ENCODE results near the gene RUFY3. TPM values are rescaled to one million over a fixed set of nuclear protein-coding genes. Genes with fewer than 3 reads are reported as not detected.

The RUFY3 gene
- total and polyA plus RNA-seq, 9 of the 15 experiments (the other 6 are each of a cell fraction or from before 2014, with no cell fraction given) = 4.2 to 31.1 (median 21.5) TPM

DNA sequence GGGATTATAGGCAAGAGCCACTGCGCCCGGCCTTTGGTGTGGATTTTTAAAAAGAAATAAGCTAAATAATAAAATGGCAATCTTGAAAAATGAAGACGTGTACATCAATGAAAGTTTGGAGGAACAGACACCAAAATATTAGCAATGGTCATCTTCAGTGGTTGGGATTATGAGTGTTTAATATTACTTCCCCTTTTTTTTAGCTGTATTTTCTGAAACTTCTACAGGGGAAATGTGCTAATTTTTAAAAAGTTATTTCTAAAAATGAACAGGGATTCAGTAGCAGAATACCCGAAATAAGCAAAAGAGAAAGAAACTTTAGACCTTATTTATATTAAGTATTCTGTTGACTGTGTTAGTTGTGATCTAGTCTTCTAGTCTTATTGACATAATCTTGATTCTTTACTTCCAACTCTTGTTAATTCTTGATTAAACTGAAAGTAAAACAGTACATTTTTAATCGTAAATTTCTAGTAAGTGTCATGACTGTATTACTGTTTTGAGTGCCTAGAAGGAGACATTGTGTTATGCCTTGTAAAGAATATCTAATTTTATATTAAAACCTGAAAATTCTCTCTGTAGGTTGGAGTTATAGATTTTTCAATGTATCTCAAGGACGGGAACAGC, 51.3 kb downstream of the RUFY3 start:
- H3K27ac ChIP-seq (ENCODE audit: extremely low read depth, low read depth, low read length) = no peak overlapping the region
- no peaks in the 10 kb centered on the region for H3K4me1 ChIP-seq (replicated peaks in 1 of 2; ENCODE audit: control insufficient read depth in 2 of 2, insufficient read depth in 2 of 2, low read length in 2 of 2)
- H3K9me1 ChIP-seq (ENCODE audit: control insufficient read depth, insufficient read depth, low read length) = no peaks in the 10 kb centered on the region
- H3K4me3 ChIP-seq = no peak overlapping the region
- in situ Hi-C loops (cut with MboI) (no loop called here), intact Hi-C loops (cut with micrococcal nuclease) (no loop called here)
- H3K9me3 ChIP-seq (replicated peaks; ENCODE audit: control insufficient read depth, insufficient read depth, low read depth, low read length) = no peaks in the 10 kb centered on the region
- ATAC-seq (no peak), DNase-seq (ENCODE audit: extremely low read depth in 1 of 4, low spot score in 3 of 4) (no peak), FAIRE-seq (no peak)
- no peak overlapping the region for H3K4me2 ChIP-seq (ENCODE audit: insufficient read depth, low read length)
- BruUV-seq (replicated peaks) = no TSS peak
- H3K9ac ChIP-seq (ENCODE audit: insufficient read depth in 1 of 2, low read depth in 2 of 2, low read length in 2 of 2) = no peak overlapping the region
- H3K27me3 ChIP-seq (ENCODE audit: control insufficient read depth in 2 of 2, insufficient read depth in 2 of 2, low read length in 2 of 2) = no peaks in the 10 kb centered on the region
- no peaks in the 10 kb centered on the region for H4K20me1 ChIP-seq (replicated peaks; ENCODE audit: control insufficient read depth, insufficient read depth, low read length)
- no peak overlapping the region for H2AFZ ChIP-seq (ENCODE audit: low read depth, low read length)
- no peaks in the 10 kb centered on the region for H3K79me2 ChIP-seq (ENCODE audit: control insufficient read depth, insufficient read depth, low read length)
- CTCF ChIA-PET (ENCODE audit: low intra/inter-chr PET ratio) = no interaction called here
- 71% methylated on average over 6 of the region's 6 CpGs for WGBS (ENCODE audit: insufficient coverage, low coverage, missing lambda C conversion rate)
- POLR2A ChIA-PET = no interaction called here
- peaks cover 17% of the 10 kb centered on the region; the same call in 1 of the 3 replicates for H3K36me3 ChIP-seq (ENCODE audit: control insufficient read depth, insufficient read depth, low read length)
- no peak for TF ChIP-seq ZNF583 (CRISPR knock-in tag; IDR thresholded peaks at IDR 0.05)
- TF ChIP-seq RBM15 (IDR thresholded peaks at IDR 0.05; ENCODE audit: insufficient read depth, low read length) = no peak
- TF ChIP-seq, protein P1, sequence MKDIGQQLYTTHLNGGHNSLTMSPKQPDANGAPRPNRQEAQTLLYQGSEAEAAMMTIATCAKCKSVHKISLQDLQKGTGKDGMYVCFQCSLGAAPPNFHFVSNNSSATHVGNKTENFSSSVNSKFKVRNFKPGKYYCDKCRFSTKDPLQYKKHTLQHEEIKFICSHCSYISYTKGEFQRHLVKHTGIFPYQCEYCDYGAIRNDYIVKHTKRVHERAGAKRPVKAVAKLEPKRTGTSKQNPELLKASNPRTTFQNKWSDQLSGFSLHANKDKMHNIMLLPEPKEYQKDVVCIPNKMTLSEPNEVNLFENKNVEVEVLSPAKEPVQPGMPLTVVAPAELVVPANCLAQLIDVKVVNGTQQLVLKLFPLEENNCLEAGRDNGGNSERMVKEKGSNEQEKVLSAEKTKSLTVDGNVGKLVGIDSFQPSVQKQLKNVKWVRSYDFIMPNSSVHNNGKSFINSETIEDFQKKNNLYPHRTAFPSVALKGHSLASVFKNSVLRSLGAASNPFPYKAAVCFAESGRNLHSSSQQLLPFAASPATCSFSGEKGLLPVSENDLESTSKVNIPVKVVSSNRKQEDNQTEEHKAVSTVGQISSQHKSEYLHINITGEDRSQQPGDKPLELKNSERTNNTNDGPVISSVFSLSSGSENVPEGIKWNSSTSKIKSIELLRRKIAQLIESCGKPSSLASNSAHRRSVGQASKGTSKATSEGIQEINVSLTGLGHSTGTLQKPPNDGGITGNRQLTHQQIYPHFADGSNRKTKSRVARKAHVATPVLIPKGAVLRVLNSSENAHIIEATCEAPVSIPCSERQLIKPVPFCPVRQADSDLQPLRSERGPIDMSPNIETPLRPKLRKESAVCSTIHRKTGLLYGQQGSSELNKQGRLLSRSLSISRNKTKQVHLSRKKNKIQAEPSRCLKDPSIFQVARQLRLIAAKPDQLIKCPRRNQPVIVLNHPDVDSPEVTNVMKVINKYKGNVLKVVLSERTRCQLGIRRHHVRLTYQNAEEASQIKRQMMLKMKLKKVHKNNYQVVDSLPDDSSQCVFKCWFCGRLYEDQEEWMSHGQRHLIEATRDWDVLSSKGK (CRISPR knock-in tag; IDR thresholded peaks at IDR 0.05) = no peak
- TF ChIP-seq HNRNPK (IDR thresholded peaks at IDR 0.05; ENCODE audit: low read depth, low read length, poor library complexity, severe bottlenecking) = no peak
- TF ChIP-seq ZNF224 (CRISPR knock-in tag; IDR thresholded peaks at IDR 0.05) = no peak
- TF ChIP-seq SREBF1 (IDR thresholded peaks at IDR 0.05; ENCODE audit: borderline replicate concordance, low read depth, low read length) = no peak
- TF ChIP-seq, protein P2, sequence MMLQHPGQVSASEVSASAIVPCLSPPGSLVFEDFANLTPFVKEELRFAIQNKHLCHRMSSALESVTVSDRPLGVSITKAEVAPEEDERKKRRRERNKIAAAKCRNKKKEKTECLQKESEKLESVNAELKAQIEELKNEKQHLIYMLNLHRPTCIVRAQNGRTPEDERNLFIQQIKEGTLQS (IDR thresholded peaks at IDR 0.05) = no peak
- TF ChIP-seq, protein P2 (CRISPR knock-in tag; conservative IDR thresholded peaks at IDR 0.05) = no peak
- TF ChIP-seq, protein P3, sequence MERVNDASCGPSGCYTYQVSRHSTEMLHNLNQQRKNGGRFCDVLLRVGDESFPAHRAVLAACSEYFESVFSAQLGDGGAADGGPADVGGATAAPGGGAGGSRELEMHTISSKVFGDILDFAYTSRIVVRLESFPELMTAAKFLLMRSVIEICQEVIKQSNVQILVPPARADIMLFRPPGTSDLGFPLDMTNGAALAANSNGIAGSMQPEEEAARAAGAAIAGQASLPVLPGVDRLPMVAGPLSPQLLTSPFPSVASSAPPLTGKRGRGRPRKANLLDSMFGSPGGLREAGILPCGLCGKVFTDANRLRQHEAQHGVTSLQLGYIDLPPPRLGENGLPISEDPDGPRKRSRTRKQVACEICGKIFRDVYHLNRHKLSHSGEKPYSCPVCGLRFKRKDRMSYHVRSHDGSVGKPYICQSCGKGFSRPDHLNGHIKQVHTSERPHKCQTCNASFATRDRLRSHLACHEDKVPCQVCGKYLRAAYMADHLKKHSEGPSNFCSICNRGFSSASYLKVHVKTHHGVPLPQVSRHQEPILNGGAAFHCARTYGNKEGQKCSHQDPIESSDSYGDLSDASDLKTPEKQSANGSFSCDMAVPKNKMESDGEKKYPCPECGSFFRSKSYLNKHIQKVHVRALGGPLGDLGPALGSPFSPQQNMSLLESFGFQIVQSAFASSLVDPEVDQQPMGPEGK (CRISPR knock-in tag; IDR thresholded peaks at IDR 0.05; ENCODE audit: borderline replicate concordance) = no peak
- TF ChIP-seq NFATC3 (IDR thresholded peaks at IDR 0.05) = no peak
- no peak for TF ChIP-seq ZNF785 (CRISPR knock-in tag; IDR thresholded peaks at IDR 0.05)
- TF ChIP-seq, protein P4, sequence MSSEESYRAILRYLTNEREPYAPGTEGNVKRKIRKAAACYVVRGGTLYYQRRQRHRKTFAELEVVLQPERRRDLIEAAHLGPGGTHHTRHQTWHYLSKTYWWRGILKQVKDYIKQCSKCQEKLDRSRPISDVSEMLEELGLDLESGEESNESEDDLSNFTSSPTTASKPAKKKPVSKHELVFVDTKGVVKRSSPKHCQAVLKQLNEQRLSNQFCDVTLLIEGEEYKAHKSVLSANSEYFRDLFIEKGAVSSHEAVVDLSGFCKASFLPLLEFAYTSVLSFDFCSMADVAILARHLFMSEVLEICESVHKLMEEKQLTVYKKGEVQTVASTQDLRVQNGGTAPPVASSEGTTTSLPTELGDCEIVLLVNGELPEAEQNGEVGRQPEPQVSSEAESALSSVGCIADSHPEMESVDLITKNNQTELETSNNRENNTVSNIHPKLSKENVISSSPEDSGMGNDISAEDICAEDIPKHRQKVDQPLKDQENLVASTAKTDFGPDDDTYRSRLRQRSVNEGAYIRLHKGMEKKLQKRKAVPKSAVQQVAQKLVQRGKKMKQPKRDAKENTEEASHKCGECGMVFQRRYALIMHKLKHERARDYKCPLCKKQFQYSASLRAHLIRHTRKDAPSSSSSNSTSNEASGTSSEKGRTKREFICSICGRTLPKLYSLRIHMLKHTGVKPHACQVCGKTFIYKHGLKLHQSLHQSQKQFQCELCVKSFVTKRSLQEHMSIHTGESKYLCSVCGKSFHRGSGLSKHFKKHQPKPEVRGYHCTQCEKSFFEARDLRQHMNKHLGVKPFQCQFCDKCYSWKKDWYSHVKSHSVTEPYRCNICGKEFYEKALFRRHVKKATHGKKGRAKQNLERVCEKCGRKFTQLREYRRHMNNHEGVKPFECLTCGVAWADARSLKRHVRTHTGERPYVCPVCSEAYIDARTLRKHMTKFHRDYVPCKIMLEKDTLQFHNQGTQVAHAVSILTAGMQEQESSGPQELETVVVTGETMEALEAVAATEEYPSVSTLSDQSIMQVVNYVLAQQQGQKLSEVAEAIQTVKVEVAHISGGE (CRISPR knock-in tag; IDR thresholded peaks at IDR 0.05) = no peak

Measured in K562 (cell line).